ENCODE results near the gene ST6GALNAC4.

The ST6GALNAC4 gene

DNA sequence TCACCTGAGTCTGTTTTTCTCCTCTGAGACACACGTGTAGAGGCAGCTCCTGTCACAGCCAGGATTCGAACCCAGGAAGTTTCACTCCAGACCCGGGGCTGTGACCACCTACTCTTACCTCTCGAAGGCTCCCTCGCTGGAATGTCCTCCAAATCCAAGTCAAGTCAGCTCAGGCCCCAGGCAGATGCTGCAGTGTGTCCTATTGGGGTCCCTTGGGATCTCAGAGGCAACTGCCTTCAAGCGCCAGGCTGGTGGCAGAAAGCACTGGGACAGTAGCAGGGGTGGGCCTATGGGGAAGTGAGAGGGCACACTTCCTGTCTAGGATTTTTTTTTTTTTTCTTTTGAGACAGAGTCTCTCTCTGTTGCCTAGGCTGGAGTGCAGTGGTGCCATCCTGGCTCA lies 762 bp upstream of the ST6GALNAC4 start:
- H2AK5ac ChIP-seq (ENCODE audit: low read depth, low read length), result no peak overlapping the region
- no peak overlapping the region for H3K14ac ChIP-seq (ENCODE audit: low read length)
- H3K27me3 ChIP-seq (ENCODE audit: control insufficient read depth in 3 of 3, insufficient read depth in 3 of 3, low read depth in 1 of 3, low read length in 3 of 3), result peaks cover 0 to 19% (median 9%) of the 10 kb centered on the region in 3 experiments
- H3K27ac ChIP-seq (replicated peaks; ENCODE audit: low read length), result no peak overlapping the region
- peaks cover 2% of the 10 kb centered on the region for H3K79me1 ChIP-seq (ENCODE audit: low read depth, low read length)
- no peak overlapping the region for H4K8ac ChIP-seq (ENCODE audit: low read depth, low read length)
- no peak overlapping the region for H3K4me3 ChIP-seq (ENCODE audit: low read length in 2 of 2)
- no peak overlapping the region for H3K18ac ChIP-seq (ENCODE audit: low read length)
- WGBS, 2 donors (ENCODE audit: extremely low coverage in 2 of 2, insufficient read length in 2 of 2, insufficient replicate concordance in 1 of 2), result no CpG with 5 or more reads among the region's 6 CpGs
- no peaks in the 10 kb centered on the region for H3K36me3 ChIP-seq (replicated peaks in 1 of 2; ENCODE audit: control insufficient read depth in 2 of 2, insufficient read depth in 2 of 2, low read length in 2 of 2)
- H3K4me1 ChIP-seq (ENCODE audit: control insufficient read depth in 2 of 2, insufficient read depth in 1 of 2, low read depth in 1 of 2, low read length in 2 of 2), result peaks cover 7 to 12% of the 10 kb centered on the region in 2 donors
- no peaks in the 10 kb centered on the region for H3K9me3 ChIP-seq (replicated peaks in 1 of 2; ENCODE audit: control insufficient read depth in 2 of 2, insufficient read depth in 1 of 2, low read depth in 1 of 2, low read length in 2 of 2)
- H2AFZ ChIP-seq (ENCODE audit: low read length), result no peak overlapping the region
- DNase-seq (ENCODE audit: low spot score), result no peak
- no peak overlapping the region for H2BK120ac ChIP-seq (ENCODE audit: low read depth, low read length)
- no peak overlapping the region for H2BK15ac ChIP-seq (ENCODE audit: low read length)
- no peak overlapping the region for H2BK12ac ChIP-seq (ENCODE audit: low read length)
- H3K9ac ChIP-seq (ENCODE audit: low read depth, low read length, poor library complexity), result no peak overlapping the region
- H3K4ac ChIP-seq (ENCODE audit: low read length), result no peak overlapping the region
- H3K23ac ChIP-seq (ENCODE audit: low read depth, low read length, poor library complexity), result no peak overlapping the region
- H3K4me2 ChIP-seq (ENCODE audit: insufficient read depth, low read length, poor library complexity, severe bottlenecking), result no peak overlapping the region
- no peak overlapping the region for H2BK5ac ChIP-seq (ENCODE audit: low read length)
- H4K91ac ChIP-seq (ENCODE audit: low read depth, low read length, poor library complexity), result no peak overlapping the region

DNA sequence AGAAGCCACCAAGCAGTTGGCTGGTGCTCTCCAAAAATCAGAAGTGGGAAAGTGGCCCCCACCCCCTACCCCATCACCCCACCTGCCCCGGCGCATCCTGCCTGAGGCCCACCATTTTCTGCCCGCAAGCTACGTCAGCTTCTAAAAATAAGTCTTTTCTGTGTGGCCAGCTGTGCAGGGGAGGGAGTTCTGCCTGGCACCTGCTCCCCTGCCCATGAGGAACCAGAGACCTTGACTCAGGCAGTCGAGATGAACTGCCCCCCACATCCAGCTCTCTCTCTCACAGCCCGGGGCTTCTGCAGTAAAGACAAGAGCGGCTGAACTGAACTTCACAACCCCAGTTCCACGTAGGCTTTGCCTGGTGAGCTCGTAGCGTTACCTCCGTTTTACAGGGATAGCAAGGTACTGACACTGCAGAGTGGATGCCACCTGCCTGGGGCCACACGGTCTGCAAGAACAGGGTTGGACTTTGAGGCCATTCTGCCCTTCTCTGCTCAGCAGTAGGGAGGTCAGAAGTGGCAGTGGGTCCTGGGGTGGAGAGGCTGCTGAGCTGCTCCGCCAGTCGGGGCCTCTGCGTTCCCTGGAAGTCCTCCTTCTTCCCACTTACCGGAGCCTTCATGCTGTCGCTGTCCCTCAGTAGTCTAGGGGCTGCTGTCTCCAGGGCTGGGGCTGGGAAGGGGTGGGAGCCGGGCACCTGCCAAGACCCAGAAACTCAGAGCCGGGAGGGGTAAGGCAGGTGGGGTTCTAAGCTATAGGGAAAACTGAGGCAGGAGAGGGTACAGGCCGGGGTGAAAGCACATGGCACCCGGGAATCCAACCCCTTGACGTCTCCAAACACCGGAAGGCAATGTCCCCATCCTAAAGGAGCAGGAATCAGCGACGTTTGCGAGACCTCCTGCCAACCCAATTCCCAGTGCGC lies 781 bp downstream of the ST6GALNAC4 start:
- peak overlapping the region; percentile 82 for H3K14ac ChIP-seq (ENCODE audit: low read length)
- peak overlapping the region; percentile 70 for H2AK5ac ChIP-seq (ENCODE audit: low read depth, low read length)
- peak overlapping the region; percentile 34 for H2BK12ac ChIP-seq (ENCODE audit: low read length)
- peaks cover 7 to 12% of the 10 kb centered on the region in 2 donors for H3K4me1 ChIP-seq (ENCODE audit: control insufficient read depth in 2 of 2, insufficient read depth in 1 of 2, low read depth in 1 of 2, low read length in 2 of 2)
- no peaks in the 10 kb centered on the region for H3K9me3 ChIP-seq (replicated peaks in 1 of 2; ENCODE audit: control insufficient read depth in 2 of 2, insufficient read depth in 1 of 2, low read depth in 1 of 2, low read length in 2 of 2)
- H2BK120ac ChIP-seq (ENCODE audit: low read depth, low read length), result no peak overlapping the region
- no peak overlapping the region for H3K27ac ChIP-seq (replicated peaks; ENCODE audit: low read length)
- H3K18ac ChIP-seq (ENCODE audit: low read length), result peak overlapping the region; percentile 96
- WGBS, 2 donors (ENCODE audit: extremely low coverage in 2 of 2, insufficient read length in 2 of 2, insufficient replicate concordance in 1 of 2), result no CpG with 5 or more reads among the region's 27 CpGs
- peak overlapping the region; percentile 71 to 81 for H3K4me3 ChIP-seq (ENCODE audit: low read length in 2 of 2)
- H3K23ac ChIP-seq (ENCODE audit: low read depth, low read length, poor library complexity), result peak overlapping the region; percentile 75
- peak overlapping the region; percentile 78 for H3K9ac ChIP-seq (ENCODE audit: low read depth, low read length, poor library complexity)
- H3K27me3 ChIP-seq (ENCODE audit: control insufficient read depth in 3 of 3, insufficient read depth in 3 of 3, low read depth in 1 of 3, low read length in 3 of 3), result peaks cover 0 to 15% (median 3%) of the 10 kb centered on the region in 3 experiments
- no peaks in the 10 kb centered on the region for H3K36me3 ChIP-seq (replicated peaks in 1 of 2; ENCODE audit: control insufficient read depth in 2 of 2, insufficient read depth in 2 of 2, low read length in 2 of 2)
- no peak for DNase-seq (ENCODE audit: low spot score)
- peak overlapping the region; percentile 54 for H2BK15ac ChIP-seq (ENCODE audit: low read length)
- H3K4ac ChIP-seq (ENCODE audit: low read length), result no peak overlapping the region
- peak overlapping the region; percentile 97 for H3K4me2 ChIP-seq (ENCODE audit: insufficient read depth, low read length, poor library complexity, severe bottlenecking)
- peak overlapping the region; percentile 99 for H2AFZ ChIP-seq (ENCODE audit: low read length)
- peaks cover 2% of the 10 kb centered on the region for H3K79me1 ChIP-seq (ENCODE audit: low read depth, low read length)
- H4K91ac ChIP-seq (ENCODE audit: low read depth, low read length, poor library complexity), result no peak overlapping the region
- no peak overlapping the region for H4K8ac ChIP-seq (ENCODE audit: low read depth, low read length)
- H2BK5ac ChIP-seq (ENCODE audit: low read length), result peak overlapping the region; percentile 87

- no peak for DNase-seq (ENCODE audit: low spot score)
Measured at GRCh38 chr9:127915325-127915752, 1.5 kb downstream of the ST6GALNAC4 start.

GRCh38 chr9:127913682-127914081 lies 3.2 kb downstream of the ST6GALNAC4 start:
- H3K23ac ChIP-seq (ENCODE audit: low read depth, low read length, poor library complexity), result no peak overlapping the region
- H3K4me2 ChIP-seq (ENCODE audit: insufficient read depth, low read length, poor library complexity, severe bottlenecking), result no peak overlapping the region
- no CpG with 5 or more reads among the region's 11 CpGs for WGBS, 2 donors (ENCODE audit: extremely low coverage in 2 of 2, insufficient read length in 2 of 2, insufficient replicate concordance in 1 of 2)
- H3K9me3 ChIP-seq (replicated peaks in 1 of 2; ENCODE audit: control insufficient read depth in 2 of 2, insufficient read depth in 1 of 2, low read depth in 1 of 2, low read length in 2 of 2), result no peaks in the 10 kb centered on the region
- H2AK5ac ChIP-seq (ENCODE audit: low read depth, low read length), result no peak overlapping the region
- no peak overlapping the region for H4K91ac ChIP-seq (ENCODE audit: low read depth, low read length, poor library complexity)
- no peaks in the 10 kb centered on the region for H3K36me3 ChIP-seq (replicated peaks in 1 of 2; ENCODE audit: control insufficient read depth in 2 of 2, insufficient read depth in 2 of 2, low read length in 2 of 2)
- no peak overlapping the region for H3K27ac ChIP-seq (replicated peaks; ENCODE audit: low read length)
- H4K8ac ChIP-seq (ENCODE audit: low read depth, low read length), result no peak overlapping the region
- no peak overlapping the region for H2BK120ac ChIP-seq (ENCODE audit: low read depth, low read length)
- no peak overlapping the region for H3K14ac ChIP-seq (ENCODE audit: low read length)
- H3K4me3 ChIP-seq (ENCODE audit: low read length in 2 of 2), result no peak overlapping the region
- H2AFZ ChIP-seq (ENCODE audit: low read length), result no peak overlapping the region
- peaks cover 0 to 15% (median 0%) of the 10 kb centered on the region in 3 experiments for H3K27me3 ChIP-seq (ENCODE audit: control insufficient read depth in 3 of 3, insufficient read depth in 3 of 3, low read depth in 1 of 3, low read length in 3 of 3)
- no peak overlapping the region for H2BK15ac ChIP-seq (ENCODE audit: low read length)
- no peak overlapping the region for H2BK5ac ChIP-seq (ENCODE audit: low read length)
- H3K9ac ChIP-seq (ENCODE audit: low read depth, low read length, poor library complexity), result no peak overlapping the region
- H2BK12ac ChIP-seq (ENCODE audit: low read length), result no peak overlapping the region
- H3K4me1 ChIP-seq (ENCODE audit: control insufficient read depth in 2 of 2, insufficient read depth in 1 of 2, low read depth in 1 of 2, low read length in 2 of 2), result peaks cover 7 to 12% of the 10 kb centered on the region in 2 donors
- H3K18ac ChIP-seq (ENCODE audit: low read length), result no peak overlapping the region
- H3K4ac ChIP-seq (ENCODE audit: low read length), result no peak overlapping the region
- DNase-seq (ENCODE audit: low spot score), result no peak
- H3K79me1 ChIP-seq (ENCODE audit: low read depth, low read length), result peaks cover 3% of the 10 kb centered on the region

More at GRCh38 chr9:127915325-127915752, 1.5 kb downstream of the ST6GALNAC4 start:
- H4K91ac ChIP-seq (ENCODE audit: low read depth, low read length, poor library complexity), result no peak overlapping the region
- H3K4me3 ChIP-seq (ENCODE audit: low read length in 2 of 2), result no peak overlapping the region
- no peak overlapping the region for H2BK5ac ChIP-seq (ENCODE audit: low read length)
- peaks cover 0 to 15% (median 3%) of the 10 kb centered on the region in 3 experiments for H3K27me3 ChIP-seq (ENCODE audit: control insufficient read depth in 3 of 3, insufficient read depth in 3 of 3, low read depth in 1 of 3, low read length in 3 of 3)
- H4K8ac ChIP-seq (ENCODE audit: low read depth, low read length), result no peak overlapping the region
- H3K4me2 ChIP-seq (ENCODE audit: insufficient read depth, low read length, poor library complexity, severe bottlenecking), result no peak overlapping the region
- H2AK5ac ChIP-seq (ENCODE audit: low read depth, low read length), result peak overlapping the region; percentile 70
- no peak overlapping the region for H2BK120ac ChIP-seq (ENCODE audit: low read depth, low read length)
- WGBS, 2 donors (ENCODE audit: extremely low coverage in 2 of 2, insufficient read length in 2 of 2, insufficient replicate concordance in 1 of 2), result no CpG with 5 or more reads among the region's 5 CpGs
- no peak overlapping the region for H3K27ac ChIP-seq (replicated peaks; ENCODE audit: low read length)
- H3K4me1 ChIP-seq (ENCODE audit: control insufficient read depth in 2 of 2, insufficient read depth in 1 of 2, low read depth in 1 of 2, low read length in 2 of 2), result peaks cover 7 to 12% of the 10 kb centered on the region in 2 donors
- H2BK12ac ChIP-seq (ENCODE audit: low read length), result peak overlapping the region; percentile 10
- H3K36me3 ChIP-seq (replicated peaks in 1 of 2; ENCODE audit: control insufficient read depth in 2 of 2, insufficient read depth in 2 of 2, low read length in 2 of 2), result no peaks in the 10 kb centered on the region
- no peak overlapping the region for H2BK15ac ChIP-seq (ENCODE audit: low read length)
- no peak overlapping the region for H3K14ac ChIP-seq (ENCODE audit: low read length)
- H3K9me3 ChIP-seq (replicated peaks in 1 of 2; ENCODE audit: control insufficient read depth in 2 of 2, insufficient read depth in 1 of 2, low read depth in 1 of 2, low read length in 2 of 2), result no peaks in the 10 kb centered on the region
- peaks cover 2% of the 10 kb centered on the region for H3K79me1 ChIP-seq (ENCODE audit: low read depth, low read length)
- H3K23ac ChIP-seq (ENCODE audit: low read depth, low read length, poor library complexity), result no peak overlapping the region
- H2AFZ ChIP-seq (ENCODE audit: low read length), result no peak overlapping the region
- no peak overlapping the region for H3K18ac ChIP-seq (ENCODE audit: low read length)
- no peak overlapping the region for H3K9ac ChIP-seq (ENCODE audit: low read depth, low read length, poor library complexity)
- H3K4ac ChIP-seq (ENCODE audit: low read length), result no peak overlapping the region
